IMR-90 (cell line): Measurements from ENCODE around the gene CHD6. TPM values are rescaled to one million over a fixed set of nuclear protein-coding genes. Genes with fewer than 3 reads are reported as not detected.

Experiments
- ATAC-seq: fragments of 200-7000 bp; cut with Tn5 transposase; 2 replicates; pipeline ENCODE4 v1.9.1; 2020; ENCODE audit warnings: low read depth, mild to moderate bottlenecking, moderate library complexity
- BruUV-seq: library from RNA; stranded (reverse); fragments of 400-500 nt; replicated peaks from 2 replicates; lab custom pipeline; 2021; lab: Mats Ljungman, UMichigan
- CTCF ChIA-PET: fragments of 300-600 bp; formaldehyde crosslinking; extraction: SDS; loops from one replicate; lab custom pipeline; 2021; ENCODE audit warnings: antibody characterized with exemption; lab: Yijun Ruan, JAX
- POLR2A ChIA-PET: fragments of 300-600 bp; sonication (Branson Sonifier 250); formaldehyde crosslinking; loops from one replicate; lab custom pipeline; 2022; ENCODE audit warnings: antibody characterized with exemption; ENCODE audit not compliant: unreplicated experiment; lab: Charles Lee
- DNase-seq: peaks from one replicate; pipeline ENCODE4 v3.0.0; 2013
- H2AFZ ChIP-seq: replicated peaks from 2 replicates; pipeline ENCODE3; 2013; ENCODE audit warnings: low read length, mild to moderate bottlenecking; ENCODE audit not compliant: poor library complexity
- H2AK5ac ChIP-seq: 2 replicates; pipeline ENCODE4 v1.6.1; 2013; ENCODE audit warnings: low read depth, low read length, inconsistent platforms
- H2AK9ac ChIP-seq: replicated peaks from 2 replicates; pipeline ENCODE3; 2013; ENCODE audit warnings: mild to moderate bottlenecking, low read depth, low read length, moderate library complexity; ENCODE audit not compliant: poor library complexity
- H2BK120ac ChIP-seq: 2 replicates; pipeline ENCODE4 v1.6.1; 2013; ENCODE audit warnings: low read depth, low read length, inconsistent platforms
- H2BK15ac ChIP-seq: 3 replicates; pipeline ENCODE4 v1.6.1; 2013; ENCODE audit warnings: low read depth, low read length, inconsistent platforms
- H2BK20ac ChIP-seq: 2 replicates; pipeline ENCODE4 v1.6.1; 2013; ENCODE audit warnings: low read depth, mild to moderate bottlenecking, inconsistent platforms, low read length, moderate library complexity
- H2BK5ac ChIP-seq: 2 replicates; pipeline ENCODE4 v1.6.1; 2013; ENCODE audit warnings: mild to moderate bottlenecking, low read depth, low read length, inconsistent platforms; ENCODE audit not compliant: poor library complexity, severe bottlenecking
- H3K14ac ChIP-seq: replicated peaks from 2 replicates; pipeline ENCODE4 v1.6.1; 2013; ENCODE audit warnings: low read depth, low read length, inconsistent platforms
- H3K18ac ChIP-seq: 2 replicates; pipeline ENCODE4 v1.6.1; 2013; ENCODE audit warnings: low read depth, low read length, control low read depth
- H3K23ac ChIP-seq: 2 replicates; pipeline ENCODE4 v1.6.1; 2013; ENCODE audit warnings: low read depth, low read length, inconsistent platforms
- H3K27ac ChIP-seq: 2 replicates; pipeline ENCODE4 v1.5.1; 2013; ENCODE audit warnings: mild to moderate bottlenecking, control low read depth, low read length; ENCODE audit not compliant: insufficient read depth
- H3K27me3 ChIP-seq: 2 replicates; pipeline ENCODE4 v1.6.1; 2013; ENCODE audit warnings: low read length; ENCODE audit not compliant: control insufficient read depth, insufficient read depth
- H3K36me3 ChIP-seq: 2 replicates; pipeline ENCODE4 v1.6.1; 2013; ENCODE audit warnings: low read length, mixed read lengths; ENCODE audit not compliant: control insufficient read depth, insufficient read depth
- H3K4ac ChIP-seq: 2 replicates; pipeline ENCODE4 v1.6.1; 2013; ENCODE audit warnings: low read depth, low read length, inconsistent platforms
- H3K4me1 ChIP-seq: 2 replicates; pipeline ENCODE4 v1.6.1; 2013; ENCODE audit warnings: low read length, mixed read lengths; ENCODE audit not compliant: control insufficient read depth, insufficient read depth
- H3K4me2 ChIP-seq: 2 replicates; pipeline ENCODE4 v1.6.1; 2013; ENCODE audit warnings: low read depth, mild to moderate bottlenecking, control low read depth, low read length, moderate library complexity
- H3K4me3 ChIP-seq: 2 replicates; pipeline ENCODE4 v1.5.1; 2013; ENCODE audit warnings: low read depth, mild to moderate bottlenecking, control low read depth, low read length, moderate library complexity; ENCODE audit not compliant: insufficient read depth
- H3K56ac ChIP-seq: 2 replicates; pipeline ENCODE4 v1.6.1; 2013; ENCODE audit warnings: low read length, inconsistent platforms; ENCODE audit not compliant: insufficient read depth; ENCODE audit errors: extremely low read depth
- H3K79me1 ChIP-seq, 2 experiments: 2 replicates each; pipeline ENCODE4 v1.6.1; 2013; ENCODE audit warnings: low read length in 2 of 2, inconsistent platforms in 1 of 2, low read depth in 1 of 2
- H3K9ac ChIP-seq: 2 replicates; pipeline ENCODE4 v1.6.1; 2013; ENCODE audit warnings: low read depth, low read length, control low read depth
- H3K9me1 ChIP-seq: 2 replicates; pipeline ENCODE4 v1.6.1; 2013; ENCODE audit warnings: low read length, inconsistent platforms; ENCODE audit not compliant: insufficient read depth
- H3K9me3 ChIP-seq: 2 replicates; pipeline ENCODE4 v1.6.1; 2013; ENCODE audit warnings: low read length; ENCODE audit not compliant: control insufficient read depth, insufficient read depth
- H4K20me1 ChIP-seq: 2 replicates; pipeline ENCODE4 v1.6.1; 2013; ENCODE audit warnings: low read length, inconsistent platforms; ENCODE audit not compliant: insufficient read depth
- H4K5ac ChIP-seq: 2 replicates; pipeline ENCODE4 v1.6.1; 2013; ENCODE audit warnings: mild to moderate bottlenecking, low read depth, low read length, control low read depth
- H4K8ac ChIP-seq, 2 experiments: 2 replicates each; pipeline ENCODE4 v1.6.1; 2013; ENCODE audit warnings: low read depth in 2 of 2, low read length in 2 of 2, control low read depth in 1 of 2, inconsistent platforms in 1 of 2
- H4K91ac ChIP-seq: 2 replicates; pipeline ENCODE4 v1.6.1; 2013; ENCODE audit warnings: low read depth, low read length, inconsistent platforms; ENCODE audit not compliant: insufficient read depth
- CEBPB ChIP-seq: IDR thresholded peaks from 2 replicates; pipeline ENCODE4 v1.6.1; 2012; ENCODE audit warnings: low read depth, low read length, improper control_type of control experiment
- MAZ ChIP-seq: IDR thresholded peaks from 2 replicates; pipeline ENCODE4 v1.6.1; 2012; ENCODE audit warnings: low read depth, mild to moderate bottlenecking, low read length, improper control_type of control experiment, moderate library complexity, borderline replicate concordance
- MXI1 ChIP-seq: IDR thresholded peaks from 2 replicates; pipeline ENCODE4 v1.6.1; 2012; ENCODE audit warnings: low read depth, mild to moderate bottlenecking, low read length, moderate library complexity, borderline replicate concordance
- POLR2A ChIP-seq: IDR thresholded peaks from 2 replicates; pipeline ENCODE4 v1.6.1; 2012; ENCODE audit warnings: mild to moderate bottlenecking, low read depth, low read length
- RAD21 ChIP-seq: IDR thresholded peaks from 2 replicates; pipeline ENCODE4 v1.6.1; 2012; ENCODE audit warnings: low read length, improper control_type of control experiment
- RFX5 ChIP-seq: IDR thresholded peaks from 2 replicates; pipeline ENCODE4 v1.8.0; 2012; ENCODE audit warnings: low read depth, mild to moderate bottlenecking, low read length, moderate library complexity
- SMC3 ChIP-seq: fragments of 150-350 bp; IDR thresholded peaks from 2 replicates; pipeline ENCODE4 v1.6.1; 2016; ENCODE audit warnings: low read depth, mild to moderate bottlenecking, antibody characterized with exemption, low read length, moderate library complexity
- dilution Hi-C: fragments of 300-500 bp; cut with HindIII; formaldehyde crosslinking; loops from one replicate; pipeline ENCODE4 v1.14.3; 2018; ENCODE audit warnings: low sequenced_read_pairs; ENCODE audit not compliant: unreplicated experiment
- in situ Hi-C: fragments of 300-500 bp; cut with MboI; formaldehyde crosslinking; loops from 3 replicates; pipeline ENCODE4 v1.14.3; 2019; ENCODE audit warnings: low sequenced_read_pairs, inconsistent platforms, mixed read lengths
- intact Hi-C: fragments of 100-400 bp; cut with micrococcal nuclease; formaldehyde crosslinking; loops from 2 replicates; pipeline ENCODE4 v1.10.0; 2022
- polyA plus RNA-seq, 3 experiments: library from polyadenylated mRNA; depleted of rRNA; stranded (reverse); fragments of >200 nt; gene quantifications; 2 replicates each; pipeline ENCODE4 v1.2.3, GENCODE V29; 2012; ENCODE audit warnings: low replicate concordance in 1 of 3
- total RNA-seq: library from RNA; depleted of rRNA; stranded (reverse); fragments of >200 nt; gene quantifications from 2 replicates; pipeline ENCODE4 v1.2.3, GENCODE V29; 2012

The CHD6 gene
- total and polyA plus RNA-seq, 2 of the 4 experiments (the other 2 are of a cell fraction) = 8.8 to 26.7 TPM

- ChIA-PET POLR2A (no interaction called here), CTCF (interaction anchor here (0.6 kb wide), 1 partner anchor 1970 kb away, joined by 4 read pairs; no protein-coding TSS in a partner anchor)
- Histone ChIP-seq H2BK20ac (no peak overlapping the region), H2AFZ (no peak overlapping the region), H3K9ac (no peak overlapping the region), H3K27ac (peak overlapping the region; percentile 4; the same call in 1 of the 2 replicates), H2AK9ac (no peak overlapping the region), H4K91ac (no peak overlapping the region), H3K27me3 (no peaks in the 10 kb centered on the region), H3K36me3 (peaks cover 6% of the 10 kb centered on the region), H3K18ac (no peak overlapping the region), H3K9me3 (no peaks in the 10 kb centered on the region), H3K4me2 (no peak overlapping the region), H3K56ac (no peak overlapping the region), H3K23ac (no peak overlapping the region), H2BK5ac (peak overlapping the region; percentile 61), H4K20me1 (no peaks in the 10 kb centered on the region), H4K8ac (no peak overlapping the region), H3K79me1 (peaks cover 5 to 22% of the 10 kb centered on the region in 2 experiments; a peak in 2 of 4 replicates), H3K4ac (no peak overlapping the region), H3K14ac (no peak overlapping the region; the same call in 1 of the 2 replicates), H4K5ac (no peak overlapping the region), H2AK5ac (no peak overlapping the region; the same call in 1 of the 2 replicates), H2BK15ac (no peak overlapping the region), H2BK120ac (no peak overlapping the region), H3K9me1 (no peaks in the 10 kb centered on the region; the same call in 1 of the 2 replicates), H3K4me1 (peaks cover 12% of the 10 kb centered on the region), H3K4me3 (no peak overlapping the region)
- dilution Hi-C loops (no loop called here), intact Hi-C loops (no loop called here), in situ Hi-C loops (no loop called here)
- TF ChIP-seq MXI1 (no peak), MAZ (no peak), SMC3 (no peak), CEBPB (no peak), POLR2A (no peak), RAD21 (no peak), RFX5 (no peak)
- no TSS peak for BruUV-seq
- ATAC-seq (peak; percentile 24; the same call in 1 of the 2 replicates), DNase-seq (peak; percentile 68)
Measured at GRCh38 chr20:41476013-41476441, 142.2 kb downstream of the CHD6 start.
